Adrenal gland (tissue), 12 donors: ENCODE data around the gene DES. TPM values are rescaled to one million over a fixed set of nuclear protein-coding genes. Genes with fewer than 3 reads are reported as not detected.

ENCODE experiments used
- DNase-seq, 7 donors: peaks; one replicate each; pipeline ENCODE4 v3.0.0-alpha.2; 2019 to 2020
- H3K27ac ChIP-seq, 5 donors: fragments of 200-600 bp; sonication (generic) in 4 of 5; 1 replicate in 3 of 5; 2 replicates in 2 of 5; pipeline versions ENCODE4 v1.5.1 to v1.8.0; 2016 to 2020; ENCODE audit warnings: mild to moderate bottlenecking in 1 of 5
- H3K27me3 ChIP-seq: fragments of 200-600 bp; 2 replicates; pipeline ENCODE4 v1.8.0; 2021
- H3K36me3 ChIP-seq, 2 donors: fragments of 200-600 bp; replicated peaks in 1 of 2; 1 replicate in 1 of 2; 2 replicates in 1 of 2; pipeline versions ENCODE4 v1.5.1 to v1.8.0; 2018 to 2022
- H3K4me1 ChIP-seq, 2 donors: fragments of 200-600 bp; replicated peaks in 1 of 2; 1 replicate in 1 of 2; 2 replicates in 1 of 2; pipeline versions ENCODE4 v1.5.1 to v1.8.0; 2018 to 2021
- H3K4me3 ChIP-seq, 4 donors: fragments of 200-600 bp; sonication (generic) in 3 of 4; one replicate each; pipeline ENCODE4 v1.5.1; 2016 to 2018
- H3K9me3 ChIP-seq, 3 donors: fragments of 200-600 bp; sonication (generic) in 1 of 3; replicated peaks in 1 of 3; 1 replicate in 2 of 3; 2 replicates in 1 of 3; pipeline versions ENCODE4 v1.5.1 to v1.8.0; 2016 to 2021
- CTCF ChIP-seq, 6 experiments: fragments of 450-650 bp in 4 of 6; fragments of 200-600 bp in 2 of 6; sonication (generic) in 1 of 6; IDR thresholded peaks; 1 replicate in 5 of 6; 2 replicates in 1 of 6; pipeline versions ENCODE4 v1.5.1 to v1.8.0; 2016 to 2021; ENCODE audit warnings: antibody characterized with exemption in 6 of 6, mild to moderate bottlenecking in 2 of 6, moderate library complexity in 1 of 6
- POLR2A ChIP-seq, 2 donors: fragments of 450-650 bp; IDR thresholded peaks; one replicate each; pipeline ENCODE4 v1.6.1; 2017; ENCODE audit warnings: antibody characterized with exemption in 2 of 2, mild to moderate bottlenecking in 2 of 2, moderate library complexity in 1 of 2
- WGBS, 4 donors: extraction: QIAGEN DNeasy Blood & Tissue Kit in 2 of 4; methylation state at CpG; one replicate each; pipeline versions ENCODE4 v1.1.5 to v1.1.7; 2013 to 2017; 5-methylcytosine and 5-hydroxymethylcytosine counted together
- intact Hi-C, 2 donors: fragments of 100-400 bp; cut with DNase I; formaldehyde crosslinking; loops; one replicate each; pipeline versions ENCODE4 v1.14.1 to v1.15.0; 2022 to 2023
- polyA plus RNA-seq, 3 donors: library from polyadenylated mRNA; stranded (reverse); fragments of 200-250 nt in 2 of 3; fragments of 350-450 nt in 1 of 3; fragmentation: Illumina TruSeq in 1 of 3; extraction: RNeasy Lipid Tissue Mini Kit (QIAGEN cat#74804) in 1 of 3; gene quantifications; one replicate each; pipeline ENCODE4 v1.2.3, GENCODE V29; 2013 to 2014
- total RNA-seq, 9 donors: library from RNA; depleted of rRNA in 4 of 9; stranded (reverse); fragments of >200 nt in 4 of 9; fragments of 120-200 nt in 1 of 9; fragmentation: NEBNext Ultra II Directional in 1 of 9; extraction: Animal tissue kit (Norgen Biotek cat#: 25700) in 1 of 9; gene quantifications; one replicate each; pipeline versions ENCODE4 v1.1.0 to v1.2.4, GENCODE V29; 2013 to 2023
- donor health status: healthy with polysubstance abuse.
- donor health status: Bipolar disorder and iron deficiency.
- donor health status: DM: yes; HTN: yes; CAD: no.
- donor health status: DM: no; HTN: no; CAD: no.
- donor health status: DM: no; HTN: no; CAD: no.
- donor health status: DM: yes; HTN: yes; CAD: no.

DES gene
- total and polyA plus RNA-seq, 12 donors = 0.94 to 283 (median 11.4) TPM

GRCh38 chr2:219378163-219378851 is 39.9 kb upstream of the DES start:
- Histone ChIP-seq H3K27me3 (no peaks in the 10 kb centered on the region), H3K9me3 (no peaks in the 10 kb centered on the region), H3K4me1 (no peaks in the 10 kb centered on the region), H3K4me3 (no peak overlapping the region), H3K27ac (no peak overlapping the region), H3K36me3 (peaks cover 0 to 48% of the 10 kb centered on the region in 2 donors)
- intact Hi-C loops = no loop called here
- 92 to 96% (median 96%) methylated on average over 12 to 13 of the region's 13 CpGs for WGBS, 4 donors
- DNase-seq = no peak
- TF ChIP-seq POLR2A (IDR thresholded peaks at IDR 0.05) = no peak
- TF ChIP-seq CTCF (IDR thresholded peaks at IDR 0.05) = no peak

- no peaks in the 10 kb centered on the region for H3K4me1 ChIP-seq
- DNase-seq = no peak
- peaks cover 0 to 58% of the 10 kb centered on the region in 2 donors for H3K36me3 ChIP-seq
- intact Hi-C loops = no loop called here
- H3K27me3 ChIP-seq = no peaks in the 10 kb centered on the region
- H3K27ac ChIP-seq = no peak overlapping the region
- H3K9me3 ChIP-seq = no peaks in the 10 kb centered on the region
- no peak overlapping the region for H3K4me3 ChIP-seq
- TF ChIP-seq POLR2A (IDR thresholded peaks at IDR 0.05) (no peak), CTCF (IDR thresholded peaks at IDR 0.05) (no peak)
Observed at GRCh38 chr2:219380926-219381325, 37.3 kb upstream of the DES start.

- no peaks in the 10 kb centered on the region for H3K27me3 ChIP-seq
- intact Hi-C loops = no loop called here
- DNase-seq = no peak
- H3K4me1 ChIP-seq = peaks cover under 1 to 3% of the 10 kb centered on the region in 2 donors
- no peak for TF ChIP-seq POLR2A (IDR thresholded peaks at IDR 0.05)
- TF ChIP-seq CTCF (IDR thresholded peaks at IDR 0.05) = no peak
- peaks cover 0 to 62% of the 10 kb centered on the region in 2 donors for H3K36me3 ChIP-seq
- no peak overlapping the region for H3K4me3 ChIP-seq
- WGBS, 4 donors = 89 to 92% (median 90%) methylated on average over 6 to 9 of the region's 9 CpGs
- no peak overlapping the region for H3K27ac ChIP-seq
- H3K9me3 ChIP-seq = no peaks in the 10 kb centered on the region
Observed at GRCh38 chr2:219381448-219381847, 36.7 kb upstream of the DES start.

- no peak for TF ChIP-seq POLR2A (IDR thresholded peaks at IDR 0.05)
- Histone ChIP-seq H3K36me3 (peaks cover 0 to 58% of the 10 kb centered on the region in 2 donors), H3K4me1 (peaks cover 5 to 9% of the 10 kb centered on the region in 2 donors), H3K27ac (no peak overlapping the region), H3K9me3 (no peaks in the 10 kb centered on the region), H3K27me3 (no peaks in the 10 kb centered on the region), H3K4me3 (no peak overlapping the region)
- 86 to 88% (median 87%) methylated on average over 15 of the region's 15 CpGs for WGBS, 4 donors
- intact Hi-C loops = no loop called here
- DNase-seq = no peak
Observed at GRCh38 chr2:219384083-219384713, 34.0 kb upstream of the DES start.
